Dermis blood vessel endothelial cell (primary cell): Measurements from ENCODE around the gene GRPR. TPM values are rescaled to one million over a fixed set of nuclear protein-coding genes. Genes with fewer than 3 reads are reported as not detected.

ENCODE experiments used
- DNase-seq: peaks from one replicate; pipeline ENCODE4 v3.0.0; 2010
- total RNA-seq: library from RNA; depleted of rRNA; stranded (reverse); fragments of >200 nt; gene quantifications from 2 replicates; pipeline ENCODE4 v1.2.3, GENCODE V29; 2014

GRPR gene
- not detected in 2 replicates for total RNA-seq

GRCh38 chrX:16123222-16123786 is at the start of gene GRPR:
Gene GRPR, plus strand, starts transcription at chrX:16123565. Its CDS starts 389 bp downstream, at chrX:16123954.
- peak; percentile 85 for DNase-seq

GRCh38 chrX:16075087-16075486 is 48.3 kb upstream of the GRPR start:
- DNase-seq, result no peak

- DNase-seq, result no peak
These were observed 46.5 kb upstream of the GRPR start for GRCh38 chrX:16076834-16077233.

- DNase-seq, result no peak
These were observed 45.6 kb upstream of the GRPR start for GRCh38 chrX:16077811-16078210.

GRCh38 chrX:16081357-16081756 is 42.0 kb upstream of the GRPR start:
- no peak for DNase-seq

GRCh38 chrX:16082470-16083085 is 40.8 kb upstream of the GRPR start:
- no peak for DNase-seq

GRCh38 chrX:16087076-16087475 is 36.3 kb upstream of the GRPR start:
- DNase-seq, result no peak

- DNase-seq, result no peak
These were observed 34.3 kb upstream of the GRPR start for GRCh38 chrX:16089086-16089485.

- no peak for DNase-seq
These were observed 27.2 kb upstream of the GRPR start for GRCh38 chrX:16096141-16096540.

GRCh38 chrX:16100673-16101072 is 22.7 kb upstream of the GRPR start:
- no peak for DNase-seq

- DNase-seq, result no peak
These were observed 21.8 kb upstream of the GRPR start for GRCh38 chrX:16101581-16101980.

- DNase-seq, result no peak
These were observed 19.7 kb upstream of the GRPR start for GRCh38 chrX:16103625-16104024.

GRCh38 chrX:16112428-16112827 is 10.9 kb upstream of the GRPR start:
- DNase-seq, result no peak

GRCh38 chrX:16113978-16114565 is 9.3 kb upstream of the GRPR start:
- no peak for DNase-seq

- no peak for DNase-seq
These were observed 8.8 kb upstream of the GRPR start for GRCh38 chrX:16114611-16115010.

- no peak for DNase-seq
These were observed 3.8 kb upstream of the GRPR start for GRCh38 chrX:16119353-16120220.

- no peak for DNase-seq
These were observed 2.9 kb upstream of the GRPR start for GRCh38 chrX:16120431-16120830.

- DNase-seq, result no peak
These were observed 836 bp downstream of the GRPR start for GRCh38 chrX:16124201-16124600.

- DNase-seq, result no peak
These were observed 2.3 kb downstream of the GRPR start for GRCh38 chrX:16125520-16126149.

- no peak for DNase-seq
These were observed 7.3 kb downstream of the GRPR start for GRCh38 chrX:16130707-16131106.

GRCh38 chrX:16134936-16135335 is 11.6 kb downstream of the GRPR start:
- no peak for DNase-seq

- no peak for DNase-seq
These were observed 12.7 kb downstream of the GRPR start for GRCh38 chrX:16136080-16136479.
